Stimulated activated CD8-positive, alpha-beta memory T cell treated with anti-CD3 and anti-CD28 coated beads, Interleukin-15, amount 100 ng/mL, for 4 hours (primary cell): Measurements from ENCODE around the gene OSBPL2.

ENCODE experiments used
- DNase-seq, 2 donors: peaks; one replicate each; pipeline ENCODE4 v3.0.0-alpha.2; 2020; ENCODE audit warnings: low read depth in 2 of 2

The OSBPL2 gene

DNA sequence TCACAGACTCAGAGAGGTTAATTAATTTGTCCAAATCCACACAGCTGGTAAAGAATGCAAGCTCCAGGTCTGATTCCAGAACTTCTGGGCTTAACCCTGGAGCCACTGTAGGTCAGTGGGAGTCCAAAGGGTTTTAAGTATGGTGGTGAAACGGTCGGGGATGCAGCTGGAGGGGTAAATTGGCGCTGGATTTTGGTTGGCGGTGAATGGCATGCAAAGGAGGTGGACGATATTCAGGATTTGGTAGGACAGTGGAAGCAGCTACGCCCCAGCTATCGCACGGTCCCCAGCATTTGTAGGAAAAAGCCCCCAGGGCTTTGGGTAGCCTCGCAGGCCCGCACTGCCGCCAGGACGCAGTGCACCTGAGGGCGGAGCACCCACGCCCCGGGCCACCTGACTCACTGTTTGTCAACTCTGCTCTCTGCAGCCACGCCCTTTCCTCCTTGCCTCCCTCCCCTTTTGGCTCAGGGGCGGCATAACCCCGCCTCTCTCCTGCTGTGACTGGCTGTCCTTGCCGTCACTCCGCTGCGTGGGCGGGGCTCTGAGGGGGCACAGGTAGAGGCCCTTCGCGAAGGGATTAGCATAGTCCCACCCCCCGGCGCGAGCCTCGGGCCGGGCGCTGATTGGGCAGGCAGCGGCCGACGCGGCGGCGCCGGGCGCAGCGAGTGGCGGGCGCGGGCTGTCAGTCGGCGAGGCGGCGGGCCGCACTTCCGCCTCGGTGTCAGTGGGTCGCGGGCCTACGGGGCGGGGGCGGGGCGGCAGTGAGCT is at the start of gene OSBPL2:
TSS of gene OSBPL2 (plus strand) at position 721 of the 768 bp plus-strand sequence. CDS start 17,664 bp downstream, outside the sequence.
- peak; percentile 100 for DNase-seq

DNA sequence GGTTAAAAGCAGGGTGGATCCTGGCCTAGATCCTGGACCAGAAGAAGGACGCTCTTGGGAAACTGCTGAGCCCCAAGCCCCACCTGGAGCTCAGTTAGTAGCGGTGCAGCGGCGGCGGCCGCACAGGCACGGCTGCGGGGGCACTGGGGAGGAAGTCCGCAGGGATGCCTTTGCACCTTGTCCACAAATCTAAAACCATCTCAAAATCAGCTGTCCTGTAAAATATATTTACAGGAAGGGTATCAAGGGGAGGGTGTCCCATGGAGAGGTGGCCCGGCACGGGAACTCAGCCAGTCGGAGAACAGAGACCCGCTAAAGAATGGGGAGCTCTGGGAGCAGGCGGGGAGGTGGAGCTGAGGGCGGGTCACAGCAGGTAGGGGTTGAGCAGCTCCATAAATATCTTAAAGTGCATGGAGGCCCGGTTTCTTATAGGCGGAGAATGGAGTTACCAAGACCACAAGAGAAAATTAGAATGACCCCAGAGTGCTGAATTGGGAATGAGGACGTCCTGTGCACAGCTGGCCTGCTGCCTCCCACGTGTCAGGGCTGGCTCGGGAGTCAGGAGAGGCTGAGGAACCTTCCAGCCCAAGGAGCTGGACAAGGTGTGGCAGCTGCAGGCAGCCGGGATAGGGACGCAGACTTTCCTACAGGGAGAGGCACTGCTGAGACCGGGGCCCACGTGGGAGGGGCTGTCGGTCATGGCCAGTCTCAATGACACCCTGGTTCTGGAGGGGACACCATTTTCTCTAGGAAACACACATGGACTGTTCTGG is 47.5 kb upstream of the OSBPL2 start:
- DNase-seq = no peak

DNA sequence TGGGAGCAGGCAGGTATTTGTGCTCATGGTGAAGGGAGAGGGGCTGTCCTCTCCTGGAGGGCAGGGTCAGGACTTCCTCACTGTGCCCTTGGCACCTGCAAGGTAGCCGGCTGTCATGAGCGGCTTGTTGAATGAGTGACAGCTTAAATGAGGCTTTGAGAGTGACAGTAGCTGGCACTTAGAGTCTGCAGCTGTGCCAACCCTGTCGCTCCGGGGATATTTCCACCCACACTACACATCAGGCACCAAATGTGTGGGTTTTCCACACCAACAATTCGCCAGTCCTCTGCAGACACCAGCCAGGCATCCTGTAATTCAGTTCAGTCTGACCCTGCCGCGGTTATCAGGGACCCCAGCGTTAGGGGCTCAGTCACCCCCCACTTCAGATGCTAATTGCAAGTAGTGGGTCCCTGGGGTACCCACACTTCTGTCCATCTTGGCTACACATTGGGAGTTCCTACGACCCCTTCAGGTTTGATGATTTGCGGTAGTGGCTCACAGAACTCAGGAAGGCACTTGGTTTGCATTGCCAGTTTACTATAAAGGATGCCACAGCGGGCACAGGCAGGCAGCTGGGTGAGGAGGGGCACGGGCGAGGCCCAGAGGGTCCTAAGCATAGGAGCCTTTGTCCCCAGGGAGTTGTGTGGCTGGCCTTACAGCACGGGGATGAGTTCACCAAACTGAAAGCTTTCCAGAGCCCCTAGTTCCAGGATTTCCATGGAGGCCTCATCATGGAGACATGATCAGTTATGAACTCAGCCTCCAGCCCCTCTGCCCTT is 46.4 kb upstream of the OSBPL2 start:
- DNase-seq = no peak

DNA sequence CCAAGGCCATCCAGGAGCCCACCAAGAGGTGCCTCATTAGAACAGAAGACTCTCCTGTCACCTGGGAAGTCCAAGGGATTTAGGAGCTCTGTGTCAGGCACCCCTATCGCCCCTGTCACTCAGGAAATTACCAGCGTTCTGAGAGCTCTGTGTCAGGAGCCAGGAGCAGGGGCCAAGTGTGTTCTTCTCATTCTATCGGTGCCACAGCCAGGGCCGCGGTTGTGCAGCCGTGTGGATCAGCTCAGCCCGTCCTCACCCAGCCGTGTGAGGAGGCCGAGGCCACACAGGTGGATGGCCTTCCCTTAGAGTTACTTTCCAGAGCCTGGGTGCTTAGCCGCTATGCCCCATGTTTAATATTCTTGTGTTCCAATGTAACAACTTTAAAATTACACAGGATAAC is 45.7 kb upstream of the OSBPL2 start:
- DNase-seq = no peak

DNA sequence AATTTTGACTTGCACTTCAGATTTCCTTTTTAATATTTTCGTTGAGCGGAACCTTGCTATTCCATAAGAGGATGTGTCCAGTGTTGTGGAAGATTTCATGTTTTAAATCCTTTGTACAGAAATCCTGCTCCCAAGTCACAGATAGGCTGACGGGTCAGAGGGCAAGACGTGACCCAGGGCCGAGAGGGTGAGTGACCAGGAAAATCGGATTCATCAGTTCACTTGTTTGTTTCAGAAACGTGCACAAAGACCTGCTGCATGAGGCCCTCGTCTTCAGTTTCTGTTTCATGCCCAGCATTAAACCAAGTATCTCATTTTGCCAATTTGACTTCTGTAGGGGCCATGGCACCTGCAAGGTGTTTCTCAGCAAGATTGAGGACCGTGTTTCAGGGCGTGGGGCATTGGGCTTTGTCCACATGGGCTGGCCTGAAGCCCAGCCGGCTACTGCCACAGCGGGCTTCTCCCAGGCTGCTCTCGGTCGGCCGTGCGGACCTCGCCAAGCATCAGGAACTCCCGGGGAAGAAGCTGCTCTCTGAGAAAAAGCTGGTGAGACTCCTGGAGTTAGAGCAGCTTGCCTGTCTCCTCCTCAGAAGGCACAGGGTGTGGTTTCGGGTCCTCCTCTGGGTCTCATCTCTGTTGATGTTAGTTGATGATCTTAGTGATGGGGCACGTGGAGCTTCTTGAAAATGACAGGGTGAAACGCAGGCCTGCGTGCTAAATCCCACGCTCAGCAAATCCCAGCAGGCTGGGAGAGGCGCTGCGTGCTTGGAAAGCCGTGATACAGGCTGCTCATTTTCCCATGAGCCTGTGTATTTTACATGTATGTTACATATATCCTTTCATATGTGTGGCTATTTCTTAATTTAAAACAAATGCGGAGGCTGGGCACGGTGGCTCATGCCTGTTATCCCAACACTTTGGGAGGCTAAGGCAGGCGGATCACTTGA is 45.0 kb upstream of the OSBPL2 start:
- DNase-seq = no peak

DNA sequence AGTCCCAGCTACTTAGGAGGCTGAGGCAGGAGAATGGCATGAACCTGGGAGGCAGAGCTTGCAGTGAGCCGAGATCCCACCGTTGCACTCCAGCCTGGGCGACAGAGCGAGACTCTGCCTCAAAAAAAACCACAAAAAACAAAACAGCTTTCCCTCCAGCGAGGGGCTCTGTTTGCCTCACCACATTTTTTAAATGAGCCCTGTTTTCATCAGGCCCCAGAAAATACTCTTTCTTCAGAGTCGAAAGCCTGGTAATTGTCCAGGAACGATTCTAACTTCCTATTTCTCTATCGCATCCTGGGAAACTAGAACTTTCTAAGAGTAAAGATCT is 43.3 kb upstream of the OSBPL2 start:
- no peak for DNase-seq

DNA sequence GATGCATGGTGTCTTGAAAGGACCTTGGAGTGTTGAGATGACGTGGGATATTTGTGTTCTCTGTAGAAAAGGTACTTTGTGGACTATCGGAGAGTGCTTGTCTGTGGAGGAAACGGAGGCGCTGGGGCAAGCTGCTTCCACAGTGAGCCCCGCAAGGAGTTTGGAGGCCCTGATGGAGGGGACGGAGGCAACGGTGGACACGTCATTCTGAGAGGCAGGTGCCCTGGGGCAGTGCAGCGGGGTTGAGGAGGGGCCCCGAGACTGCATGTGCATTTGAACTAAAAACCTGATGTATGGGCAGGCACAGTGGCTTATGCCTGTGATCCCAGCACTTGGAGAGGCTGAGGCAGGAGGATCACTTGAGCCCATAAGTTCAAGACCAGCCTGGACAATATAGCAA is 42.6 kb upstream of the OSBPL2 start:
- no peak for DNase-seq

DNA sequence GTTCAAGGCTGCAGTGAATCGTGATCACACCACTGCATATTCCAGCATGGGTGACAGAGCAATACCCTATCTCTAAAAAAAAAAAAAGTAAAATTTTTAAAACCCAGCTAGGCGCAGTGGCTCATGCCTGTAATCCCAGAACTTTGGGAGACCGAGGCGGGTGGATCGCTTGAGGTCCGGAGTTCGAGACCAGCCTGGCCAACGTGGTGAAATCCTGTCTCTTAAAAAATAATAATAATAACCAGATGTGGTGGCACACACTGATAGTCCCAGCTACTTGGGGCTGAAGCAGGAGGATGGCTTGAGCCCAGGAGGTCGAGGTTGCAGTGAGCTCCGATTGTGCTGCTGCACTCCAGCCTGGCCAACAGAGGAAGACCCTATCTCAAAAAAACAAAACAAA is 42.0 kb upstream of the OSBPL2 start:
- DNase-seq = no peak

DNA sequence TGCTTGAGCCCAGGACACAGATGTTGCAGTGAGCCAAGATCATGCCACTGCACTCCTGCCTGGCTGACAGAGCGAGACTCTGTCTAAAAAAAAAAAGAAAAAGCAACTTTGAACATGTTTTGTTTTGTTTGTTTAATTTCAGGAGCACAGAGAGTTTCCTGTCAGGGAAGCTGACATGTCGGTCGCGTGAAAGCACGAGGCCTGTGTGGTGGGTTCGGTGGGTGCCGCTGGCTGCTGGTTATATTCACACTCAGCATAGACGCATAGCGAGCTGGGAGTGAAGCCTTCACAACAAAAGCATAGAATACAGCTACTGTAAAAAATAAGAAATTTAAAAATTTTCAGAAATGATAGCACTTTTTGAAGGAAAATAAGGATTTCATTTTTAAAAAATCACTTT is 41.0 kb upstream of the OSBPL2 start:
- no peak for DNase-seq

DNA sequence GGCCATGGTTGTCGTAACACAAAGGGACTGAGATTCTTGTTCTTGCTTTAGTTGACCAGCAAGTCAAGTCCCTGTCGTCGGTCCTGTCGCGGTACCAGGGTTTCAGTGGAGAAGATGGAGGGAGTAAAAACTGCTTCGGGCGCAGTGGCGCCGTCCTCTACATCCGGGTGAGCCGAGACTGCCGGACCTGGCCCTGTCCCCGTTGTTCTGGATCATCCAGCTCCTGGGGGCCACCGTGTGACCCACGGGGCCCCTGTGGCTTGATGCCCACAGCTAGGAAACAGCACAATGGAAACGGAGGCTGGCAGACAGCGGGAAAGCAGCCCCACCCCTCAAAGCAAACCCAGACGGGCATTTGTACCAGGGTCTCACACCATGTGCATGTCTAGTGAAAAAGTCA is 40.5 kb upstream of the OSBPL2 start:
- DNase-seq = no peak

DNA sequence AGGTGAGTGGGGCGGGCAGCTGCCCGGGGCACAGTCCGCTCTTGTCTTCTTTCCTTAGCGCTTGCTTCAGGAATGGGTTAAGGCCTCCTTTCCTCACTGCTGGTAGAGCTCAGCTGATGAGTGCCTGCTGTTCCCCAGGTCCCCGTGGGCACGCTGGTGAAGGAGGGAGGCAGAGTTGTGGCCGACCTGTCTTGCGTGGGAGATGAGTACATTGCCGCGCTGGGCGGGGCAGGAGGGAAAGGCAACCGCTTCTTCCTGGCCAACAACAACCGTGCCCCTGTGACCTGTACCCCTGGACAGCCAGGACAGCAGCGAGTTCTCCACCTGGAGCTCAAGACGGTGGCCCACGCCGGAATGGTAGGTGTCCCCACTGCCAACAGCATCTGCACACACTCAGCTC is 39.8 kb upstream of the OSBPL2 start:
- no peak for DNase-seq

DNA sequence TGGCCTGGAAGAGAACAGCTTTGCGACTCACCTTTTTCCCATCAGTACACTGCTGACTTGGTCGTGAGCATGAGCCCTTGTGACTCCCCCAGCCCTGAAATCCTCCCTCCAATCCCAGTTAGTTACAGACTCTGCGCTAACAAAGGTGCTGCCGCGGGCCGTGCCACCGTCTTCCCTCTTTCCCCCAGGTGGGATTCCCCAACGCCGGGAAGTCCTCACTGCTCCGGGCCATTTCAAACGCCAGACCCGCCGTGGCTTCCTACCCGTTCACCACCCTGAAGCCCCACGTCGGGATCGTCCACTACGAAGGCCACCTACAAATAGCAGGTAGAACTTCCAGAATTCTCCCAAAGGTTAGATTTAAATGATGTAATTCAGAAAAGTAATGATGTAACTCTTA is 39.4 kb upstream of the OSBPL2 start:
- DNase-seq = no peak

DNA sequence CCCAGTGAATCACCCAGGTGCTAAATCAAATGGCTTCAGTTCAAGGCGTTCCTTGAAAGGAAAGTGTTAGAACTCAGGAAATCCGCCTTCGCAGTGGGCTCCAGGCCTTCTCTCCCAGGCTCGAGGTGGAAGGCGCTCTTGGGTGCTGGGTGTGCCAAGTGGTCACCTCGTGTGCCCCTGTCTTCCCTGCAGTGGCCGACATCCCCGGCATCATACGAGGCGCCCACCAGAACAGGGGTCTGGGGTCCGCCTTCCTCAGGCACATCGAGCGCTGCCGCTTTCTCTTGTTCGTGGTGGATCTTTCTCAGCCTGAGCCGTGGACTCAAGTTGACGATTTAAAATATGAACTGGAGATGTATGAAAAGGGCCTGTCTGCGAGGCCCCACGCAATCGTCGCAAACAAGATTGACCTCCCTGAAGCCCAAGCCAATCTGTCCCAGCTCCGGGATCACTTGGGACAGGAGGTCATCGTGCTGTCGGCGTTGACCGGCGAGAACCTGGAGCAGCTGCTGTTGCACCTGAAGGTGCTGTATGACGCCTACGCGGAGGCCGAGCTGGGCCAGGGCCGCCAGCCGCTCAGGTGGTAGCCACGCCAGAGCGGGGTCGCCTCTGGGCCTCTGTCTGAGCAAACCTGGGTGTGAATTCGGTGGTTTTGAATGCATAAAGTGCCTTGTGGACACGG is 37.7 kb upstream of the OSBPL2 start:
- no peak for DNase-seq

DNA sequence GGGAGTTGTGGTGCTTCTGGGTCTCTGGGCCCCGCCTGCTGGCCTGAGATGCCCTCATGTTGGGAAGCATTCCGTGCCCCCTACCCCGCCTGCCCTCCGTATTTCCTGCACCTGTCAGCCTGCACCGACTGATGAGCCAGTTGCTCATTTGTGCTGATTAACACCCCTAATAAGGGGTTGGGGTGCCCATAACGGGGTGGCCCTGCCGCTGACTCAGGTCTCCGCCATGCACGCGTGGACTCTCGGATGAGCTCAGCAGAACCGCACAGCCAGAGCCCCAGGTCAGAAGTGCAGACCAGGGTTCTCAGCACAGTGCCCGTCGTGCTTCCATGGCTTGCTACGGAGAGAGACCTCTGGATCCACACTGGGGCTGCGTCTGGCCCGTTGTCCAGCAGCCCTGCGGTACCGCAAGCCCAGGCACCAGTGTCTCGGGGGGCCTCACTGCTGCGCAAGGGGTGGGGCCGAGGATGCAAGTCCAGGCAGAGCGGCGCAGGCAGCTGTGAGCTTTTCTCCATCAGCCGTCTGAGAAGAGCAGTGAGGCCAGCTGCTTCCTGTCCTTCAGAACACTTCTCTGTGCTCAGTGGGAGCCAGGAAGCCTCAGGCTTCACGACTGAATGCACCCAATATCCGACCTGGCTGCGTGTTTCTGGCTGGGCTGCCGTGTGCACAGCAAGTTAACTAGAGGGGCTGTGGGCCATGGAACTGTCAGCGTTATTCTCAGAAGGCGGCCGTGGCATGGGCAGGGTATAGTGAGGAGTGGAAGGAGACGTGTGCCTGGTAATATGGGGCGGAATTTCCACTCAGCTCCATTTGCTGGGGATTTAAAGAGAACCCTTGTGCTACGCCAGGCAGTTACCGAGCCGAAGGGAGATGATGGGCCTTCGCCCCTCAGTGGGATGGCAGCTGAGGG is 36.9 kb upstream of the OSBPL2 start:
- no peak for DNase-seq

DNA sequence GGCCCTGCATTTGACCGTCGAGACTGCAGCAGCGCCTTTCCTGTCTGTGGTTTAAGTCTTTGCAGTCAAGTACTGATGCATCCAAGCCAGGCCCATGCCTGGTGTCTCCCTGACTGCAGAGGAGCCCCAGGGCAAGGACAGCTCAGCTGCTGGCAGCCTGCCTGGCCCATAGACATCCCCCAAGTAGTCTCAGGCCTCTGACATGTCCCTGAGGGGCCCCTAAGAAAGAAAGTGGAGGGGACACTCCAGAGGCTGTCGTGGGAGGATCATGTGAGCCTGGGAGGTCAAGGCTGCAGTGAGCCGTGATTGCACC is 36.3 kb upstream of the OSBPL2 start:
- no peak for DNase-seq

DNA sequence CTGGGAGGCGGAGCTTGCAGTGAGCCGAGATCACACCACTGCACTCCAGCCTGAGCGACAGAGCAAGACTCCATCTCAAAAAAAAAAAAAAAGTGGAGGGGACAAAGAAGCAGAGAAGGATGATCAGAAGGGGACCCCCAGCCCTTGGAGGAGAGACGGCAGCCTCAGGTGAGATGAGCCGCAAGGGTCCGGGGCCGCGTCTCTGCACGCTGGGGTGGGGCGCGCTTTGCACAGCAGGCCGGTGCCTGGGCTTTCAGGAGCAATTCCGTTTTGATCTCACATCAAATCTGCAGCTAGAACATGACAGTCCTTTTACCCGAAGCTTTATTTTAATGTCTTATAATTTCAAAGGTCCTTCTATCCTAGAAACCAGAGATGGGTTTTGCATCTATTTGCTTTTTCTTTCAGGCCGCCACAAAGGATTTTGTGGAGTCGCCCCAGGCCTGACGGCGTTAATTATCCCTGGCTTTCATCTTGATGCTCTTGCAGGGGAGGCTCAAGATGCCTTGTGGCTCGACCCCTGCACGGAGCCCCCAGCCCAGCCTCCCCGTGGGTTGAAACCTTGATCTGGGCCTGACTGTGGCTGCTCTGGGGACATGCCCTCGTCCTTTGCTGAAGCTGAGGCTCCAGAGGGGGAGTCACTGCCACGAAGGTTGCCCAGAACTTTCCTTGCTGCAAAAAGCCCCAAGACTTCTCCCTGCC is 35.5 kb upstream of the OSBPL2 start:
- DNase-seq = no peak

DNA sequence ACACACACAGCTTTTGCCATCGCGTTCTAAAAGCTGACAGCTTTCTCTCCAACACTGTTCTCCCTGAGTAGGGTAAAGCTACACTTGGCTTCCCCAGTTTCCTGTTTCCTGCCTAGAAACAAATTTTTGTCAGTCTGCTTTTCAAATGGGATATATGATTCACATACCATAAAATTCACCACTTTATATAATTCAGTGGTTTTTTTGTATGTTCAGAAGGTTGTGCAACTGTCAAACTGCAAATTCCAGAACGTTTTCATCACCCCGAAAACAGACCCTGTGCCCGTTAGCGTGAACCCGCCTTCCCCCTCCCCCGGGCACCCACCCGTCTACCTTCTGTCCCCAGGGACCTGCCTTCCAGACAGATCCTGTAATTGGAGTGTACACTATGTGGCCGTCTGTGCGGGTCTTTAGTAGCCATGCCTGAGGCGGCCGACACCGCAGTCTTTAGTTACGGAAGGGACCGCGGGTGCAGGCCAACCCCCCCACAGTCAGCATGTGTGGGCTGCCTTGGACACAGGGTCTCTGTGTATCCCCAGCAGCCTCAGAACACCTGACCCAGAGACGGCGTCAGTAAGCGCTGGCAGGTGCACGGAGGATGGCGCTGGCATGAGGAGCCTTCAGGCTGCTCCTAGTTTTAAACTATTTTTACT is 34.8 kb upstream of the OSBPL2 start:
- no peak for DNase-seq

DNA sequence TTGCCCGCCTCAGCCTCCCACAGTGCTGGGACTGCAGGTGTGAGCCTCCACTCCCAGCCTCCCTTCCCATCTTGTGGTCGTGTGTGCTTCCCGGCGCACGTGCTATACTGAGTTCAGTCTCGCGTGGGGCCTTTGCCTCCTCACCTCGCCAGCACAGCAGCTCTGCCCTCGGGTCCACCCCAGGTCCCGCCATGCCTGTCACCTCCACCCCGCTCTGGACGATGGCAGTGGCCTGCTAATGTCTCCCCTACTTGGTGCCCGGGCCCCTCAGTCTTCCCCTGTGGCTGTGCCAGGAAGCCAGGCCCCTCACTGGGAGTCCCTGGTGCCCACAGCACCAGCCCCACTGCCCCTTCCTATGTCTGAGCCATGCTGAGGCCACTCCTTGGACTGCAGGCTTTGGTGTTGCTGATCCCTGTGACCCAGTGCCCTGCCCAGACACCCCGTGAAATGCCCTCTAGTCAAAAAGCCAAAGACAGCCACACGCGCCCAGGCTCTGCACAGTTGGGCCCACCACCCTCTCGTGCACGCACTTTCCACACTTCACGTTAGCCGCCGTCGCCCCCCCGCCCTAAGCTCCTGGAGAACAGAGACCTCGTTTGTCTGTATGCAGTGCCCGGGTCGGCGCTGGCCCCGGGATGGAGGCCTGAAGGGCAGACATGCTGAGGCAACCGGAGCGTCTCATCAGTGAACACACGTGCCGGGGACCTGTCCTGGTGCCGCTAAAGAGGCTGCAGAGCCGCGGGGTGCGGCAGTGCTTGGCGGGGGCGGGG is 32.5 kb upstream of the OSBPL2 start:
- no peak for DNase-seq
